H9 (cell line): ENCODE data around the gene GLYATL1B. TPM values are rescaled to one million over a fixed set of nuclear protein-coding genes. Genes with fewer than 3 reads are reported as not detected.
A peak's percentile ranks its signal among the peaks of the same experiment; 100 is the strongest.
"Not testable (repeated sequence)": the region's sequence is repeated elsewhere in the genome, so short reads cannot be mapped to it uniquely, and the experiment has no call there.

Source experiments
- DNase-seq: peaks from one replicate; pipeline ENCODE4 v3.0.0-alpha.2; 2017
- H2AFZ ChIP-seq: one replicate; pipeline ENCODE4 v1.6.1; 2013; ENCODE audit warnings: mild to moderate bottlenecking, low read length, control low read depth, moderate library complexity
- H2AK5ac ChIP-seq: 2 replicates; pipeline ENCODE4 v1.6.1; 2013; ENCODE audit warnings: low read length, control low read depth, mixed read lengths; ENCODE audit not compliant: insufficient read length
- H2BK120ac ChIP-seq: one replicate; pipeline ENCODE4 v1.6.1; 2013; ENCODE audit warnings: low read depth, mild to moderate bottlenecking, low read length, control low read depth, inconsistent platforms; ENCODE audit not compliant: poor library complexity, severe bottlenecking
- H2BK12ac ChIP-seq: 2 replicates; pipeline ENCODE4 v1.6.1; 2013; ENCODE audit warnings: low read length, control low read depth, mixed read lengths, low read depth; ENCODE audit not compliant: insufficient read length
- H2BK15ac ChIP-seq: 2 replicates; pipeline ENCODE4 v1.6.1; 2013; ENCODE audit warnings: low read depth, low read length, control low read depth
- H2BK20ac ChIP-seq: one replicate; pipeline ENCODE4 v1.6.1; 2013; ENCODE audit warnings: low read depth, mild to moderate bottlenecking, low read length, control low read depth, inconsistent platforms; ENCODE audit not compliant: poor library complexity, severe bottlenecking
- H2BK5ac ChIP-seq: 2 replicates; pipeline ENCODE4 v1.6.1; 2013; ENCODE audit warnings: low read length, control low read depth, mixed read lengths; ENCODE audit not compliant: insufficient read length
- H3K14ac ChIP-seq: 2 replicates; pipeline ENCODE4 v1.6.1; 2013; ENCODE audit warnings: low read length, control low read depth; ENCODE audit not compliant: insufficient read depth
- H3K18ac ChIP-seq: 2 replicates; pipeline ENCODE4 v1.6.1; 2013; ENCODE audit warnings: low read depth, mild to moderate bottlenecking, mixed read lengths, low read length, control low read depth; ENCODE audit not compliant: insufficient read length
- H3K23ac ChIP-seq: 2 replicates; pipeline ENCODE4 v1.6.1; 2013; ENCODE audit warnings: low read length, control low read depth, mixed read lengths, low read depth; ENCODE audit not compliant: insufficient read length
- H3K23me2 ChIP-seq: 2 replicates; pipeline ENCODE4 v1.6.1; 2013; ENCODE audit warnings: low read depth, mild to moderate bottlenecking, mixed read lengths, low read length, control low read depth; ENCODE audit not compliant: insufficient read length, poor library complexity, severe bottlenecking
- H3K27ac ChIP-seq: 2 replicates; pipeline ENCODE4 v1.5.1; 2013; ENCODE audit warnings: low read length, control low read depth, mixed read lengths, low read depth; ENCODE audit not compliant: insufficient read length
- H3K27me3 ChIP-seq: 2 replicates; pipeline ENCODE4 v1.6.1; 2013; ENCODE audit warnings: low read length, control low read depth, inconsistent platforms; ENCODE audit not compliant: insufficient read depth
- H3K4ac ChIP-seq: 2 replicates; pipeline ENCODE4 v1.6.1; 2013; ENCODE audit warnings: low read depth, mild to moderate bottlenecking, control low read depth, inconsistent platforms, low read length, moderate library complexity
- H3K4me1 ChIP-seq: 2 replicates; pipeline ENCODE4 v1.6.1; 2013; ENCODE audit warnings: low read length, control low read depth, inconsistent platforms; ENCODE audit not compliant: insufficient read depth
- H3K4me2 ChIP-seq: 2 replicates; pipeline ENCODE4 v1.6.1; 2013; ENCODE audit warnings: low read length, control low read depth, mixed read lengths; ENCODE audit not compliant: insufficient read length, insufficient read depth
- H3K56ac ChIP-seq: 2 replicates; pipeline ENCODE4 v1.6.1; 2013; ENCODE audit warnings: low read depth, mild to moderate bottlenecking, mixed read lengths, low read length, control low read depth; ENCODE audit not compliant: insufficient read length
- H3K79me1 ChIP-seq: 2 replicates; pipeline ENCODE4 v1.6.1; 2013; ENCODE audit warnings: low read depth, mild to moderate bottlenecking, moderate library complexity, low read length, control low read depth, inconsistent platforms; ENCODE audit not compliant: insufficient read depth, poor library complexity, severe bottlenecking
- H3K79me2 ChIP-seq: 2 replicates; pipeline ENCODE4 v1.6.1; 2013; ENCODE audit warnings: low read length, control low read depth, inconsistent platforms; ENCODE audit not compliant: insufficient read depth
- H3K9ac ChIP-seq: 2 replicates; pipeline ENCODE4 v1.6.1; 2013; ENCODE audit warnings: low read length, control low read depth, mixed read lengths; ENCODE audit not compliant: insufficient read length; ENCODE audit errors: extremely low read depth
- H3K9me3 ChIP-seq: one replicate; pipeline ENCODE4 v1.6.1; 2013; ENCODE audit warnings: low read depth, low read length, inconsistent platforms; ENCODE audit not compliant: control insufficient read depth
- H3T11ph ChIP-seq: one replicate; pipeline ENCODE4 v1.6.1; 2013; ENCODE audit warnings: mild to moderate bottlenecking, low read length, control low read depth, inconsistent platforms
- H4K20me1 ChIP-seq: one replicate; pipeline ENCODE4 v1.6.1; 2013; ENCODE audit not compliant: control insufficient read depth, insufficient read length, insufficient read depth
- H4K5ac ChIP-seq: 2 replicates; pipeline ENCODE4 v1.6.1; 2013; ENCODE audit warnings: low read depth, mild to moderate bottlenecking, mixed read lengths, low read length, control low read depth; ENCODE audit not compliant: insufficient read length
- H4K8ac ChIP-seq: replicated peaks from 2 replicates; pipeline ENCODE4 v1.6.1; 2013; ENCODE audit warnings: low read length, control low read depth, mixed read lengths, low read depth; ENCODE audit not compliant: insufficient read length
- H4K91ac ChIP-seq: 2 replicates; pipeline ENCODE4 v1.6.1; 2013; ENCODE audit warnings: low read depth, mild to moderate bottlenecking, moderate library complexity, mixed read lengths, low read length, control low read depth; ENCODE audit not compliant: insufficient read length
- H3K27ac Mint-ChIP-seq, 3 experiments: 2 replicates in 2 of 3; 3 replicates in 1 of 3; pipeline ENCODE4 v1.8.0; 2020 to 2021; ENCODE audit warnings: mixed read lengths in 3 of 3, mild to moderate bottlenecking in 1 of 3, moderate library complexity in 1 of 3
- H3K27me3 Mint-ChIP-seq: 2 replicates; pipeline ENCODE4 v1.8.0; 2021; ENCODE audit warnings: low read depth, mild to moderate bottlenecking, moderate library complexity, mixed read lengths
- H3K36me3 Mint-ChIP-seq, 3 experiments: 2 replicates in 2 of 3; 3 replicates in 1 of 3; pipeline ENCODE4 v1.8.0; 2020 to 2021; ENCODE audit warnings: low read depth in 3 of 3, mixed read lengths in 3 of 3; ENCODE audit not compliant: insufficient read depth in 1 of 3
- H3K4me1 Mint-ChIP-seq, 2 experiments: 2 replicates each; pipeline ENCODE4 v1.8.0; 2020; ENCODE audit warnings: mixed read lengths in 2 of 2
- H3K4me3 Mint-ChIP-seq, 2 experiments: 2 replicates in 1 of 2; 3 replicates in 1 of 2; pipeline ENCODE4 v1.8.0; 2020 to 2021; ENCODE audit warnings: mild to moderate bottlenecking in 2 of 2, mixed read lengths in 2 of 2, moderate library complexity in 1 of 2
- H3K9me3 Mint-ChIP-seq, 2 experiments: 2 replicates in 1 of 2; 3 replicates in 1 of 2; pipeline ENCODE4 v1.8.0; 2020; ENCODE audit warnings: mild to moderate bottlenecking in 2 of 2, mixed read lengths in 2 of 2, moderate library complexity in 1 of 2
- WGBS: extraction: QIAGEN DNeasy Blood & Tissue Kit; methylation state at CpG from one replicate; pipeline ENCODE4 v1.1.7; 2013; ENCODE audit warnings: missing lambda C conversion rate, low lambda C conversion rate, mixed read lengths; ENCODE audit not compliant: insufficient read length; ENCODE audit errors: extremely low coverage; 5-methylcytosine and 5-hydroxymethylcytosine counted together
- total RNA-seq: library from RNA; stranded (reverse); gene quantifications from 2 replicates; pipeline ENCODE4 v1.2.1, GENCODE V29; 2021
- TF ChIP-seq, protein P1 (sequence below): fragments of 200-600 bp; sonication (generic); conservative IDR thresholded peaks from 3 replicates; pipeline ENCODE4 v1.8.0; 2021; ENCODE audit warnings: antibody characterized with exemption, mild to moderate bottlenecking

Gene GLYATL1B
- total RNA-seq, 1 experiment from 2014 or later, result not detected

DNA sequence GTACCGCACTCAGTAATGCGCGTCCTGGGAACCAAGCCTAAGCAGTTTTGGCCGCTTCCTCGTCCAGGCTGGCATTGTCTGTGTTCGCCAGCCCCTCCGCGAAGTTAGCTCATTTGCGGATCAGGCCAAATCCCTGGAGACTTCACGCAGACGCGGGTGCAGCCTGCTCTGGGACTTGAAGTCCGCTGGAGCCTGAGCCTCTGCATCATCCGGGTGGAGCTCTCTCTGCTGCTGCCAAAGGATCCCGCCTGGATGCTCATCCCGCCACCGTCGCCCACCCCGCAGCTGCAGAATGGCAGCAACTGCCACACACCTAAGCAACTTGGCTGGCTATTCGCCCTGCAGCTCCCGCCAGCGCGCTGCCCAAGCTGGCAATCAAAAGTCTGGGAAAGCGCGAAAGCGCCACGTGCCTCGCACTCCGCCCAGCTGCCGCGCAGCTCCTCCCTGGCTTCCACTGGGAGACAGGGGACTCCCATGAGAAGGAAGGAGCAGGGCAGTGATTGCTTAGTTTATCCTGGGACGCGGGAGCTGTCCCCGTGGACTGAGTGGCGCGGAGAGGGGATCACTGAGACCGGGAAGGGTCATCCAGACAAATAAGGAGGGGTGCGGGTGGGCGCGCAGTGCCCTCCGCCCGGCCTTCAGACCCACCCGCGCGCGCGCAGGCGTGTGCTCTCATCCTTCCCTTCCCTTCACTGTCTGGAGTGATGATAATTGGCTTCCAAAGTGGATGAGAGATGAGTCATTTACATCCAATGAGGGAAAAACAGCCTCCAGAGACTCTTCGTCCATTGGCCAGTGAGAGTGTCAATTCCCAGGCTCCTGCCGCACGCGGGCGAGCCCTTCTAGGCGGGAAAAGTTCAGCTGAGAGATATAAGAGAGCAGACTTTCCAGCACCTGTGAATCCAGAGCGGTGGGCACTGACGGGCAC, 23.2 kb upstream of the GLYATL1B start:
- Histone ChIP-seq H3K79me2 (no peaks in the 10 kb centered on the region), H2BK12ac (no peak overlapping the region), H3K4me2 (no peak overlapping the region), H2BK5ac (no peak overlapping the region), H3T11ph (no peak overlapping the region), H2BK15ac (no peak overlapping the region), H2BK20ac (no peak overlapping the region), H3K4me1 (no peaks in the 10 kb centered on the region), H2AK5ac (no peak overlapping the region), H2AFZ (no peak overlapping the region), H4K8ac (no peak overlapping the region), H3K9ac (no peak overlapping the region), H3K56ac (no peak overlapping the region), H3K27ac (no peak overlapping the region), H3K79me1 (no peaks in the 10 kb centered on the region), H4K20me1 (no peaks in the 10 kb centered on the region), H4K5ac (no peak overlapping the region), H3K18ac (peak overlapping the region; percentile 58), H3K9me3 (no peaks in the 10 kb centered on the region), H2BK120ac (no peak overlapping the region), H3K23ac (no peak overlapping the region), H3K4ac (no peak overlapping the region), H3K27me3 (no peaks in the 10 kb centered on the region), H3K14ac (no peak overlapping the region; the same call in 1 of the 2 replicates), H4K91ac (no peak overlapping the region), H3K23me2 (no peaks in the 10 kb centered on the region)
- no CpG with 5 or more reads among the region's 56 CpGs for WGBS
- H3K9me3 Mint-ChIP-seq, result no peaks in the 10 kb centered on the region
- no peak overlapping the region for H3K4me3 Mint-ChIP-seq
- TF ChIP-seq, protein P1, sequence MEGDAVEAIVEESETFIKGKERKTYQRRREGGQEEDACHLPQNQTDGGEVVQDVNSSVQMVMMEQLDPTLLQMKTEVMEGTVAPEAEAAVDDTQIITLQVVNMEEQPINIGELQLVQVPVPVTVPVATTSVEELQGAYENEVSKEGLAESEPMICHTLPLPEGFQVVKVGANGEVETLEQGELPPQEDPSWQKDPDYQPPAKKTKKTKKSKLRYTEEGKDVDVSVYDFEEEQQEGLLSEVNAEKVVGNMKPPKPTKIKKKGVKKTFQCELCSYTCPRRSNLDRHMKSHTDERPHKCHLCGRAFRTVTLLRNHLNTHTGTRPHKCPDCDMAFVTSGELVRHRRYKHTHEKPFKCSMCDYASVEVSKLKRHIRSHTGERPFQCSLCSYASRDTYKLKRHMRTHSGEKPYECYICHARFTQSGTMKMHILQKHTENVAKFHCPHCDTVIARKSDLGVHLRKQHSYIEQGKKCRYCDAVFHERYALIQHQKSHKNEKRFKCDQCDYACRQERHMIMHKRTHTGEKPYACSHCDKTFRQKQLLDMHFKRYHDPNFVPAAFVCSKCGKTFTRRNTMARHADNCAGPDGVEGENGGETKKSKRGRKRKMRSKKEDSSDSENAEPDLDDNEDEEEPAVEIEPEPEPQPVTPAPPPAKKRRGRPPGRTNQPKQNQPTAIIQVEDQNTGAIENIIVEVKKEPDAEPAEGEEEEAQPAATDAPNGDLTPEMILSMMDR, result no peak
- H3K27me3 Mint-ChIP-seq, result peaks cover 28% of the 10 kb centered on the region
- no peaks in the 10 kb centered on the region for H3K36me3 Mint-ChIP-seq
- DNase-seq, result peak; percentile 36
- no peak overlapping the region for H3K27ac Mint-ChIP-seq
- peaks cover 6 to 9% of the 10 kb centered on the region in 2 experiments for H3K4me1 Mint-ChIP-seq

DNA sequence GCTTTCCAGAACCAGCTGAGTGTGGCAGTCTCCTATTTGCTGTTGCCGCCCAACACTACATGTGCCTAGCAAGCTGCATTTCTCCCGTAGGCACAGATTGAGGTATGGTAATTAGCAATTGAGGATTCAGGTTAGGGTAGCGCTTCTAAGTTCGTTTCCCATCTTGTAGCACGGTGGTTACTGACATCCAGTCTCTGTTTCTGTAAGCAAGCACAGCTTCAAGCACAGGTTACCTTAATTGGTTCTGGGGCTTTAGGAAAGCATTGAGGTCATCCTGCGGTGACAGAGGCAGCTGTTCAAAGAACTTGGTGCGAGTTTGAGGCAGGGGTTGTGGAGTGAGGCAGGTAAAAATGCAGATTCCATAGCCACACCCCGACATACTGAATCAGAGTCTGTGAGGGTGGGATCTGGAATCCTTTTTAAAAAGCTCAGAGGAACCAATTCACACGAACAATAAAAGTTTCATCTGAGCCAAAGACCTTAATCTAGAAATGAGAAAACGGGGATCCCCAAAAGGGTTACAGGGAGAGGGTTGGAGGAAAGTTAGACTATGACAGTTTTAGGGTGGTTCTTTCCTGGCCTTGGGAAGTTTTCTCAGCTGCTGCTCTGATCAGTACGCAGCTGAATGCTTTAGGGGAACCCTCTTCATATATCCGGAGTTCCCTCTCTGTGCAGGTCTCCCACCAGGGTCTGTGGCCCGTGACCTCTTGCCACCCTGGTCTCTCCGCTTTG, 21.9 kb upstream of the GLYATL1B start:
- H3K18ac ChIP-seq, H3K79me1 ChIP-seq, H3K4me3 Mint-ChIP-seq, H3K27me3 ChIP-seq, H3K27ac Mint-ChIP-seq, H3K4me1 Mint-ChIP-seq, H3K23ac ChIP-seq, H2AK5ac ChIP-seq, H3K9ac ChIP-seq, H3K23me2 ChIP-seq, H2BK120ac ChIP-seq, H4K91ac ChIP-seq, H3T11ph ChIP-seq, H3K56ac ChIP-seq, H3K27ac ChIP-seq, H2AFZ ChIP-seq, H3K4me2 ChIP-seq, H3K79me2 ChIP-seq, H3K14ac ChIP-seq, H2BK5ac ChIP-seq, H4K20me1 ChIP-seq, H3K9me3 Mint-ChIP-seq, DNase-seq, H4K5ac ChIP-seq, H3K4ac ChIP-seq, H4K8ac ChIP-seq, H3K4me1 ChIP-seq, H3K9me3 ChIP-seq, H2BK15ac ChIP-seq, H3K36me3 Mint-ChIP-seq, H2BK12ac ChIP-seq, H2BK20ac ChIP-seq: not testable (repeated sequence)
- no CpG with 5 or more reads among the region's 14 CpGs for WGBS
- H3K27me3 Mint-ChIP-seq, result peaks cover 24% of the 10 kb centered on the region
